ENCODE data around the gene BRCA1. TPM values are rescaled to one million over a fixed set of nuclear protein-coding genes. Genes with fewer than 3 reads are reported as not detected.
A peak's percentile ranks its signal among the peaks of the same experiment; 100 is the strongest.

Gene BRCA1
- total RNA-seq, 1 donor from 2014 or later, result 17.2 TPM

GRCh38 chr17:43042025-43042628, 83.0 kb downstream of the BRCA1 start:
- H3K27me3 ChIP-seq (ENCODE audit: control insufficient read depth in 3 of 3, insufficient read depth in 3 of 3, low read length in 3 of 3), result no peaks in the 10 kb centered on the region
- H3K9me3 ChIP-seq (ENCODE audit: control insufficient read depth in 3 of 3, low read length in 3 of 3), result no peaks in the 10 kb centered on the region
- no peak overlapping the region for H3K4me3 ChIP-seq (ENCODE audit: low read length in 3 of 3)
- peaks cover 0 to 2% (median 0%) of the 10 kb centered on the region in 3 donors for H3K36me3 ChIP-seq (ENCODE audit: control insufficient read depth in 3 of 3, insufficient read depth in 3 of 3, low read length in 3 of 3)
- no peak overlapping the region for H3K27ac ChIP-seq (ENCODE audit: low read depth, low read length)
- no peak overlapping the region for H3K9ac ChIP-seq (ENCODE audit: low read depth in 1 of 3, low read length in 3 of 3)
- no peaks in the 10 kb centered on the region for H3K4me1 ChIP-seq (ENCODE audit: control insufficient read depth in 3 of 3, insufficient read depth in 3 of 3, low read length in 3 of 3)

GRCh38 chr17:43040655-43041054, 84.5 kb downstream of the BRCA1 start:
- no peak overlapping the region for H3K27ac ChIP-seq (ENCODE audit: low read depth, low read length)
- no peak overlapping the region for H3K9ac ChIP-seq (ENCODE audit: low read depth in 1 of 3, low read length in 3 of 3)
- peaks cover 0 to 2% (median 0%) of the 10 kb centered on the region in 3 donors for H3K36me3 ChIP-seq (ENCODE audit: control insufficient read depth in 3 of 3, insufficient read depth in 3 of 3, low read length in 3 of 3)
- no peaks in the 10 kb centered on the region for H3K27me3 ChIP-seq (ENCODE audit: control insufficient read depth in 3 of 3, insufficient read depth in 3 of 3, low read length in 3 of 3)
- no peak overlapping the region for H3K4me3 ChIP-seq (ENCODE audit: low read length in 3 of 3)
- H3K9me3 ChIP-seq (ENCODE audit: control insufficient read depth in 3 of 3, low read length in 3 of 3), result no peaks in the 10 kb centered on the region
- no peaks in the 10 kb centered on the region for H3K4me1 ChIP-seq (ENCODE audit: control insufficient read depth in 3 of 3, insufficient read depth in 3 of 3, low read length in 3 of 3)

- Histone ChIP-seq H3K36me3 (ENCODE audit: control insufficient read depth in 3 of 3, insufficient read depth in 3 of 3, low read length in 3 of 3) (peaks cover 0 to 2% (median 0%) of the 10 kb centered on the region in 3 donors), H3K27ac (ENCODE audit: low read depth, low read length) (no peak overlapping the region), H3K9me3 (ENCODE audit: control insufficient read depth in 3 of 3, low read length in 3 of 3) (no peaks in the 10 kb centered on the region), H3K27me3 (ENCODE audit: control insufficient read depth in 3 of 3, insufficient read depth in 3 of 3, low read length in 3 of 3) (no peaks in the 10 kb centered on the region), H3K4me3 (ENCODE audit: low read length in 3 of 3) (no peak overlapping the region), H3K4me1 (ENCODE audit: control insufficient read depth in 3 of 3, insufficient read depth in 3 of 3, low read length in 3 of 3) (no peaks in the 10 kb centered on the region), H3K9ac (ENCODE audit: low read depth in 1 of 3, low read length in 3 of 3) (no peak overlapping the region)
These were observed 85.5 kb downstream of the BRCA1 start for GRCh38 chr17:43039646-43040045.

- H3K4me3 ChIP-seq (ENCODE audit: low read length in 3 of 3), result no peak overlapping the region
- no peaks in the 10 kb centered on the region for H3K9me3 ChIP-seq (ENCODE audit: control insufficient read depth in 3 of 3, low read length in 3 of 3)
- H3K36me3 ChIP-seq (ENCODE audit: control insufficient read depth in 3 of 3, insufficient read depth in 3 of 3, low read length in 3 of 3), result no peaks in the 10 kb centered on the region
- no peak overlapping the region for H3K27ac ChIP-seq (ENCODE audit: low read depth, low read length)
- peaks cover 0 to 2% (median 0%) of the 10 kb centered on the region in 3 donors for H3K4me1 ChIP-seq (ENCODE audit: control insufficient read depth in 3 of 3, insufficient read depth in 3 of 3, low read length in 3 of 3)
- H3K27me3 ChIP-seq (ENCODE audit: control insufficient read depth in 3 of 3, insufficient read depth in 3 of 3, low read length in 3 of 3), result no peaks in the 10 kb centered on the region
- no peak overlapping the region for H3K9ac ChIP-seq (ENCODE audit: low read depth in 1 of 3, low read length in 3 of 3)
These were observed 90.3 kb downstream of the BRCA1 start for GRCh38 chr17:43034894-43035293.

GRCh38 chr17:43033948-43034881, 90.9 kb downstream of the BRCA1 start:
- H3K36me3 ChIP-seq (ENCODE audit: control insufficient read depth in 3 of 3, insufficient read depth in 3 of 3, low read length in 3 of 3), result no peaks in the 10 kb centered on the region
- H3K4me1 ChIP-seq (ENCODE audit: control insufficient read depth in 3 of 3, insufficient read depth in 3 of 3, low read length in 3 of 3), result peaks cover 0 to 4% (median 0%) of the 10 kb centered on the region in 3 donors
- H3K9me3 ChIP-seq (ENCODE audit: control insufficient read depth in 3 of 3, low read length in 3 of 3), result no peaks in the 10 kb centered on the region
- no peak overlapping the region for H3K27ac ChIP-seq (ENCODE audit: low read depth, low read length)
- peak overlapping the region in 1 of 3 donors; percentile 8 for H3K9ac ChIP-seq (ENCODE audit: low read depth in 1 of 3, low read length in 3 of 3)
- no peak overlapping the region for H3K4me3 ChIP-seq (ENCODE audit: low read length in 3 of 3)
- no peaks in the 10 kb centered on the region for H3K27me3 ChIP-seq (ENCODE audit: control insufficient read depth in 3 of 3, insufficient read depth in 3 of 3, low read length in 3 of 3)

- H3K27me3 ChIP-seq (ENCODE audit: control insufficient read depth in 3 of 3, insufficient read depth in 3 of 3, low read length in 3 of 3), result no peaks in the 10 kb centered on the region
- no peak overlapping the region for H3K9ac ChIP-seq (ENCODE audit: low read depth in 1 of 3, low read length in 3 of 3)
- H3K27ac ChIP-seq (ENCODE audit: low read depth, low read length), result no peak overlapping the region
- H3K4me1 ChIP-seq (ENCODE audit: control insufficient read depth in 3 of 3, insufficient read depth in 3 of 3, low read length in 3 of 3), result peaks cover 0 to 15% (median 10%) of the 10 kb centered on the region in 3 donors
- H3K9me3 ChIP-seq (ENCODE audit: control insufficient read depth in 3 of 3, low read length in 3 of 3), result no peaks in the 10 kb centered on the region
- H3K36me3 ChIP-seq (ENCODE audit: control insufficient read depth in 3 of 3, insufficient read depth in 3 of 3, low read length in 3 of 3), result no peaks in the 10 kb centered on the region
- H3K4me3 ChIP-seq (ENCODE audit: low read length in 3 of 3), result no peak overlapping the region
These were observed 93.5 kb downstream of the BRCA1 start for GRCh38 chr17:43031666-43032065.

GRCh38 chr17:43030137-43030767, 94.9 kb downstream of the BRCA1 start:
- Histone ChIP-seq H3K36me3 (ENCODE audit: control insufficient read depth in 3 of 3, insufficient read depth in 3 of 3, low read length in 3 of 3) (no peaks in the 10 kb centered on the region), H3K9ac (ENCODE audit: low read depth in 1 of 3, low read length in 3 of 3) (no peak overlapping the region), H3K9me3 (ENCODE audit: control insufficient read depth in 3 of 3, low read length in 3 of 3) (no peaks in the 10 kb centered on the region), H3K4me1 (ENCODE audit: control insufficient read depth in 3 of 3, insufficient read depth in 3 of 3, low read length in 3 of 3) (peaks cover 0 to 15% (median 10%) of the 10 kb centered on the region in 3 donors), H3K4me3 (ENCODE audit: low read length in 3 of 3) (no peak overlapping the region), H3K27ac (ENCODE audit: low read depth, low read length) (no peak overlapping the region), H3K27me3 (ENCODE audit: control insufficient read depth in 3 of 3, insufficient read depth in 3 of 3, low read length in 3 of 3) (no peaks in the 10 kb centered on the region)

GRCh38 chr17:43028221-43028861, 96.8 kb downstream of the BRCA1 start:
- Histone ChIP-seq H3K4me1 (ENCODE audit: control insufficient read depth in 3 of 3, insufficient read depth in 3 of 3, low read length in 3 of 3) (peaks cover 5 to 21% (median 17%) of the 10 kb centered on the region in 3 donors), H3K4me3 (ENCODE audit: low read length in 3 of 3) (no peak overlapping the region), H3K9me3 (ENCODE audit: control insufficient read depth in 3 of 3, low read length in 3 of 3) (no peaks in the 10 kb centered on the region), H3K36me3 (ENCODE audit: control insufficient read depth in 3 of 3, insufficient read depth in 3 of 3, low read length in 3 of 3) (no peaks in the 10 kb centered on the region), H3K27ac (ENCODE audit: low read depth, low read length) (no peak overlapping the region), H3K27me3 (ENCODE audit: control insufficient read depth in 3 of 3, insufficient read depth in 3 of 3, low read length in 3 of 3) (no peaks in the 10 kb centered on the region), H3K9ac (ENCODE audit: low read depth in 1 of 3, low read length in 3 of 3) (peak overlapping the region in 1 of 3 donors; percentile 33)

- Histone ChIP-seq H3K36me3 (ENCODE audit: control insufficient read depth in 3 of 3, insufficient read depth in 3 of 3, low read length in 3 of 3) (no peaks in the 10 kb centered on the region), H3K4me1 (ENCODE audit: control insufficient read depth in 3 of 3, insufficient read depth in 3 of 3, low read length in 3 of 3) (peaks cover 5 to 21% (median 17%) of the 10 kb centered on the region in 3 donors), H3K27me3 (ENCODE audit: control insufficient read depth in 3 of 3, insufficient read depth in 3 of 3, low read length in 3 of 3) (no peaks in the 10 kb centered on the region), H3K27ac (ENCODE audit: low read depth, low read length) (no peak overlapping the region), H3K4me3 (ENCODE audit: low read length in 3 of 3) (no peak overlapping the region), H3K9ac (ENCODE audit: low read depth in 1 of 3, low read length in 3 of 3) (peak overlapping the region in 1 of 3 donors; percentile 3), H3K9me3 (ENCODE audit: control insufficient read depth in 3 of 3, low read length in 3 of 3) (no peaks in the 10 kb centered on the region)
These were observed 97.8 kb downstream of the BRCA1 start for GRCh38 chr17:43027091-43028032.

Measured in skeletal muscle tissue (tissue), 4 donors.